HepG2 (cell line): Measurements from ENCODE around the gene TIMM23. TPM values are rescaled to one million over a fixed set of nuclear protein-coding genes. Genes with fewer than 3 reads are reported as not detected.

ENCODE experiments used
- AKAP8 ChIP-seq: sonication (generic); formaldehyde crosslinking; IDR thresholded peaks from 2 replicates; pipeline ENCODE4 v1.5.1; 2020; ENCODE audit warnings: mild to moderate bottlenecking, missing genetic modification reagents
- ATAD3A ChIP-seq: sonication (generic); formaldehyde crosslinking; IDR thresholded peaks from 2 replicates; pipeline ENCODE4 v1.4.0; 2020; ENCODE audit warnings: missing genetic modification reagents
- ATF7-NPFF ChIP-seq: sonication (generic); formaldehyde crosslinking; IDR thresholded peaks from 2 replicates; pipeline ENCODE4 v1.8.1; 2023; ENCODE audit warnings: mild to moderate bottlenecking, low read depth, missing genetic modification reagents, moderate library complexity
- CREB1 ChIP-seq, 2 experiments: fragments of 450-650 bp in 1 of 2; IDR thresholded peaks; 2 replicates each; pipeline ENCODE4 v1.6.1; 2016 to 2017; ENCODE audit warnings: control low read depth in 1 of 2, mild to moderate bottlenecking in 1 of 2, missing compliant biosample characterization in 1 of 2, missing genetic modification characterization in 1 of 2
- EEA1 ChIP-seq: sonication (generic); formaldehyde crosslinking; IDR thresholded peaks from 2 replicates; pipeline ENCODE4 v1.5.1; 2020; ENCODE audit warnings: mild to moderate bottlenecking, missing genetic modification reagents, borderline replicate concordance
- FOXO1 ChIP-seq: sonication (generic); formaldehyde crosslinking; IDR thresholded peaks from 2 replicates; pipeline ENCODE4 v1.4.0; 2020; ENCODE audit warnings: missing genetic modification reagents
- JARID2 ChIP-seq: sonication (generic); formaldehyde crosslinking; IDR thresholded peaks from 2 replicates; pipeline ENCODE4 v1.8.1; 2023; ENCODE audit warnings: missing genetic modification reagents, inconsistent platforms; ENCODE audit not compliant: insufficient replicate concordance
- MTA3 ChIP-seq: sonication (generic); formaldehyde crosslinking; IDR thresholded peaks from 2 replicates; pipeline ENCODE4 v1.4.0; 2020; ENCODE audit warnings: missing genetic modification reagents
- NR3C1 ChIP-seq: sonication (generic); formaldehyde crosslinking; IDR thresholded peaks from 2 replicates; pipeline ENCODE4 v1.4.0; 2020; ENCODE audit warnings: missing genetic modification reagents
- RORA ChIP-seq: sonication (generic); formaldehyde crosslinking; IDR thresholded peaks from 2 replicates; pipeline ENCODE4 v1.5.0; 2020; ENCODE audit warnings: mild to moderate bottlenecking, missing genetic modification reagents, moderate library complexity
- RXRA ChIP-seq: sonication (generic); formaldehyde crosslinking; IDR thresholded peaks from 2 replicates; pipeline ENCODE4 v1.5.1; 2020; ENCODE audit warnings: missing genetic modification reagents
- SCMH1 ChIP-seq: sonication (generic); formaldehyde crosslinking; IDR thresholded peaks from 2 replicates; pipeline ENCODE4 v1.9.0; 2021; ENCODE audit warnings: missing genetic modification reagents, mild to moderate bottlenecking, borderline replicate concordance
- SP2 ChIP-seq: sonication (generic); formaldehyde crosslinking; IDR thresholded peaks from 2 replicates; pipeline ENCODE4 v1.5.1; 2020; ENCODE audit warnings: mild to moderate bottlenecking, missing genetic modification reagents
- TP53 ChIP-seq: sonication (generic); formaldehyde crosslinking; conservative IDR thresholded peaks from 2 replicates; pipeline ENCODE4 v1.4.0; 2020; ENCODE audit warnings: missing genetic modification reagents
- ZMAT3 ChIP-seq: sonication (generic); formaldehyde crosslinking; conservative IDR thresholded peaks from 2 replicates; pipeline ENCODE4 v1.7.0; 2021; ENCODE audit warnings: missing genetic modification reagents
- ZNF124 ChIP-seq: sonication (generic); formaldehyde crosslinking; IDR thresholded peaks from 2 replicates; pipeline ENCODE4 v1.4.0; 2020; ENCODE audit warnings: missing genetic modification reagents
- ZNF232 ChIP-seq: sonication (generic); formaldehyde crosslinking; IDR thresholded peaks from 2 replicates; pipeline ENCODE4 v1.4.0; 2020; ENCODE audit warnings: missing genetic modification reagents, borderline replicate concordance
- ZNF615 ChIP-seq: sonication (generic); formaldehyde crosslinking; IDR thresholded peaks from 2 replicates; pipeline ENCODE4 v1.5.0; 2020; ENCODE audit warnings: mild to moderate bottlenecking, missing genetic modification reagents, borderline replicate concordance
- ZNF644 ChIP-seq: IDR thresholded peaks from 2 replicates; pipeline ENCODE4 v1.6.1; 2016; ENCODE audit warnings: low read depth
- polyA plus RNA-seq, 8 experiments: library from polyadenylated mRNA; depleted of rRNA in 3 of 8; stranded (reverse) in 7 of 8; unstranded in 1 of 8; fragments of >200 nt; fragmentation: Illumina TruSeq in 4 of 8; extraction: Trizol in 4 of 8; gene quantifications; 2 replicates each; pipeline versions ENCODE4 v1.2.1 to v1.2.3, GENCODE V29; 2011 to 2016; ENCODE audit warnings: low read depth in 4 of 8, missing spikeins in 1 of 8, mixed read lengths in 1 of 8; ENCODE audit not compliant: insufficient read depth in 1 of 8
- total RNA-seq, 5 experiments: library from RNA; depleted of rRNA; stranded (reverse); fragments of >200 nt; fragmentation: Illumina TruSeq; extraction: Trizol; gene quantifications; 2 replicates each; pipeline ENCODE4 v1.2.3, GENCODE V29; 2016; ENCODE audit warnings: low read depth in 1 of 5
- TF ChIP-seq, protein P1 (sequence below): sonication (generic); formaldehyde crosslinking; conservative IDR thresholded peaks from 2 replicates; pipeline ENCODE4 v1.8.0; 2022; ENCODE audit warnings: missing genetic modification reagents
- TF ChIP-seq, protein P2 (sequence below): sonication (generic); formaldehyde crosslinking; IDR thresholded peaks from 2 replicates; pipeline ENCODE4 v1.4.0; 2020; ENCODE audit warnings: low read depth, missing genetic modification reagents
- TF ChIP-seq, protein P3 (sequence below): sonication (generic); formaldehyde crosslinking; IDR thresholded peaks from 2 replicates; pipeline ENCODE4 v1.8.0; 2022; ENCODE audit warnings: missing genetic modification reagents, mild to moderate bottlenecking, moderate library complexity, borderline replicate concordance

TIMM23 gene
- total and polyA plus RNA-seq, 2 of the 13 experiments (the other 11 are each of a cell fraction or from before 2014, with no cell fraction given), result 80.2 to 98.6 TPM

DNA sequence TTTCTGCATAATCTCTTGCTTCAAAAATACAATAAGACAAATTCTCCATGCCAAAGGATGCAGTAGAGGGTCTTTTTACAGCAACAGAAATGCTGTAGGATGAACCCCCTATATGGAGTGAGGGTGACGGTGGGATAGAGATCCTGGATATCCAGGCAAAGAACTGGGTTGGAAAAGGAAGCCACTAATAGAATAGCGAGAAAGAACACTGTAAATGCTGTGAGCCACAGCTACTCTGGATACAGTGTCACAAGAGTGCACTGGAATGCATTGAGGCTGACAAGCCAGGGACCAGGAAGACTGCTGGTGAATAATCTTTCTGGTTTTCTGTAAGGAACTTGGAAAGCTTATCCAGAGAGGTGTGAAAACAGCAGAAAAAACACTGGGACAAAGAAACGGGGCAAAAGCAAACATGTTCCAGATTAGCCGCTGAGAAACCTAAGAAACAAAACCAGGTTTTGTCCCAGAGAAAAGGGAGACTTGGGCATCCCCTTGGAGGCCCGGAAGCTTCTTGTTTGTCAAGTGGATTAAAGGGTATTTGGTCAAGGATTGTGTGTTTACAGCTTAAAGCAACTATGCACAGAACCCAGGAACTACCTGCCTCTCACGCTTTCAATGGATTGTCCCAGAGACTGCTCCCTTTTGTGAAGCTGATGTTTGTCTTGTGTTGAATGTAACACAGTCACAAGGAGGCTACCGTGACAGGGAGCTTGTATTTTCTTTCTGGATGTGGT is 79.9 kb downstream of the TIMM23 start (continued):
- TF ChIP-seq NR3C1 (CRISPR knock-in tag) (no peak), AKAP8 (CRISPR knock-in tag) (no peak), SP2 (no peak), ZNF644 (CRISPR knock-in tag) (no peak; the same call in 1 of the 2 replicates), SCMH1 (no peak), EEA1 (no peak), JARID2 (CRISPR knock-in tag) (no peak), ZNF124 (CRISPR knock-in tag) (peak; percentile 39; the same call in 1 of the 2 replicates), ATAD3A (no peak), ZMAT3 (peak; percentile 23; the same call in 1 of the 2 replicates), ZNF615 (CRISPR knock-in tag) (no peak; the same call in 1 of the 2 replicates), FOXO1 (CRISPR knock-in tag) (peak; percentile 99), MTA3 (CRISPR knock-in tag) (no peak), RXRA (peak; percentile 80; the same call in 1 of the 2 replicates), RORA (CRISPR knock-in tag) (peak; percentile 56; the same call in 1 of the 2 replicates), ZNF232 (CRISPR knock-in tag) (peak; percentile 78; the same call in 1 of the 2 replicates), TP53 (CRISPR knock-in tag) (peak; percentile 89), ATF7-NPFF (CRISPR knock-in tag) (0 out of 2 replicates have a peak, but pooled peaks have one; percentile 30), CREB1 (IDR thresholded peaks at IDR 0.05) (no peak), CREB1 (CRISPR knock-in tag; IDR thresholded peaks at IDR 0.05) (peak; percentile 63)
- TF ChIP-seq, protein P1, sequence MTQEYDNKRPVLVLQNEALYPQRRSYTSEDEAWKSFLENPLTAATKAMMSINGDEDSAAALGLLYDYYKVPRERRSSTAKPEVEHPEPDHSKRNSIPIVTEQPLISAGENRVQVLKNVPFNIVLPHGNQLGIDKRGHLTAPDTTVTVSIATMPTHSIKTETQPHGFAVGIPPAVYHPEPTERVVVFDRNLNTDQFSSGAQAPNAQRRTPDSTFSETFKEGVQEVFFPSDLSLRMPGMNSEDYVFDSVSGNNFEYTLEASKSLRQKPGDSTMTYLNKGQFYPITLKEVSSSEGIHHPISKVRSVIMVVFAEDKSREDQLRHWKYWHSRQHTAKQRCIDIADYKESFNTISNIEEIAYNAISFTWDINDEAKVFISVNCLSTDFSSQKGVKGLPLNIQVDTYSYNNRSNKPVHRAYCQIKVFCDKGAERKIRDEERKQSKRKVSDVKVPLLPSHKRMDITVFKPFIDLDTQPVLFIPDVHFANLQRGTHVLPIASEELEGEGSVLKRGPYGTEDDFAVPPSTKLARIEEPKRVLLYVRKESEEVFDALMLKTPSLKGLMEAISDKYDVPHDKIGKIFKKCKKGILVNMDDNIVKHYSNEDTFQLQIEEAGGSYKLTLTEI (CRISPR knock-in tag), result no peak
- TF ChIP-seq, protein P2, sequence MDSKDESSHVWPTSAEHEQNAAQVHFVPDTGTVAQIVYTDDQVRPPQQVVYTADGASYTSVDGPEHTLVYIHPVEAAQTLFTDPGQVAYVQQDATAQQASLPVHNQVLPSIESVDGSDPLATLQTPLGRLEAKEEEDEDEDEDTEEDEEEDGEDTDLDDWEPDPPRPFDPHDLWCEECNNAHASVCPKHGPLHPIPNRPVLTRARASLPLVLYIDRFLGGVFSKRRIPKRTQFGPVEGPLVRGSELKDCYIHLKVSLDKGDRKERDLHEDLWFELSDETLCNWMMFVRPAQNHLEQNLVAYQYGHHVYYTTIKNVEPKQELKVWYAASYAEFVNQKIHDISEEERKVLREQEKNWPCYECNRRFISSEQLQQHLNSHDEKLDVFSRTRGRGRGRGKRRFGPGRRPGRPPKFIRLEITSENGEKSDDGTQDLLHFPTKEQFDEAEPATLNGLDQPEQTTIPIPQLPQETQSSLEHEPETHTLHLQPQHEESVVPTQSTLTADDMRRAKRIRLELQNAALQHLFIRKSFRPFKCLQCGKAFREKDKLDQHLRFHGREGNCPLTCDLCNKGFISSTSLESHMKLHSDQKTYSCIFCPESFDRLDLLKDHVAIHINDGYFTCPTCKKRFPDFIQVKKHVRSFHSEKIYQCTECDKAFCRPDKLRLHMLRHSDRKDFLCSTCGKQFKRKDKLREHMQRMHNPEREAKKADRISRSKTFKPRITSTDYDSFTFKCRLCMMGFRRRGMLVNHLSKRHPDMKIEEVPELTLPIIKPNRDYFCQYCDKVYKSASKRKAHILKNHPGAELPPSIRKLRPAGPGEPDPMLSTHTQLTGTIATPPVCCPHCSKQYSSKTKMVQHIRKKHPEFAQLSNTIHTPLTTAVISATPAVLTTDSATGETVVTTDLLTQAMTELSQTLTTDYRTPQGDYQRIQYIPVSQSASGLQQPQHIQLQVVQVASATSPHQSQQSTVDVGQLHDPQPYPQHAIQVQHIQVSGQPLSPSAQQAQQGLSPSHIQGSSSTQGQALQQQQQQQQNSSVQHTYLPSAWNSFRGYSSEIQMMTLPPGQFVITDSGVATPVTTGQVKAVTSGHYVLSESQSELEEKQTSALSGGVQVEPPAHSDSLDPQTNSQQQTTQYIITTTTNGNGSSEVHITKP (CRISPR knock-in tag), result peak; percentile 97
- TF ChIP-seq, protein P3, sequence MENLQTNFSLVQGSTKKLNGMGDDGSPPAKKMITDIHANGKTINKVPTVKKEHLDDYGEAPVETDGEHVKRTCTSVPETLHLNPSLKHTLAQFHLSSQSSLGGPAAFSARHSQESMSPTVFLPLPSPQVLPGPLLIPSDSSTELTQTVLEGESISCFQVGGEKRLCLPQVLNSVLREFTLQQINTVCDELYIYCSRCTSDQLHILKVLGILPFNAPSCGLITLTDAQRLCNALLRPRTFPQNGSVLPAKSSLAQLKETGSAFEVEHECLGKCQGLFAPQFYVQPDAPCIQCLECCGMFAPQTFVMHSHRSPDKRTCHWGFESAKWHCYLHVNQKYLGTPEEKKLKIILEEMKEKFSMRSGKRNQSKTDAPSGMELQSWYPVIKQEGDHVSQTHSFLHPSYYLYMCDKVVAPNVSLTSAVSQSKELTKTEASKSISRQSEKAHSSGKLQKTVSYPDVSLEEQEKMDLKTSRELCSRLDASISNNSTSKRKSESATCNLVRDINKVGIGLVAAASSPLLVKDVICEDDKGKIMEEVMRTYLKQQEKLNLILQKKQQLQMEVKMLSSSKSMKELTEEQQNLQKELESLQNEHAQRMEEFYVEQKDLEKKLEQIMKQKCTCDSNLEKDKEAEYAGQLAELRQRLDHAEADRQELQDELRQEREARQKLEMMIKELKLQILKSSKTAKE, result peak; percentile 82; the same call in 1 of the 2 replicates
